Parathyroid adenoma (tissue), 2 donors: Measurements from ENCODE around the gene DNMT3A.

ENCODE experiments used
- H2AFZ ChIP-seq: fragments of 300-600 bp; sonication (generic); one replicate; pipeline ENCODE4 v1.7.0; 2017; ENCODE audit warnings: antibody characterized with exemption, mild to moderate bottlenecking
- H3K27ac ChIP-seq: fragments of 300-600 bp; sonication (generic); one replicate; pipeline ENCODE4 v1.7.0; 2017
- H3K27me3 ChIP-seq: fragments of 300-600 bp; sonication (generic); one replicate; pipeline ENCODE4 v1.7.0; 2017; ENCODE audit warnings: low read length; ENCODE audit not compliant: control insufficient read depth, insufficient read depth
- H3K36me3 ChIP-seq: fragments of 300-600 bp; sonication (generic); one replicate; pipeline ENCODE4 v1.7.0; 2017; ENCODE audit warnings: low read length; ENCODE audit not compliant: control insufficient read depth, insufficient read depth
- H3K4me1 ChIP-seq: fragments of 300-600 bp; sonication (generic); one replicate; pipeline ENCODE4 v1.7.0; 2017; ENCODE audit warnings: control low read depth
- H3K4me2 ChIP-seq: fragments of 300-600 bp; sonication (generic); one replicate; pipeline ENCODE4 v1.7.0; 2017; ENCODE audit warnings: low read length
- H3K4me3 ChIP-seq: fragments of 300-600 bp; sonication (generic); one replicate; pipeline ENCODE4 v1.7.0; 2017; ENCODE audit warnings: low read depth, low read length
- H3K79me2 ChIP-seq: fragments of 300-600 bp; sonication (generic); one replicate; pipeline ENCODE4 v1.7.0; 2017; ENCODE audit warnings: control low read depth
- H3K9ac ChIP-seq: fragments of 300-600 bp; sonication (generic); one replicate; pipeline ENCODE4 v1.7.0; 2017; ENCODE audit warnings: mild to moderate bottlenecking
- H3K9me3 ChIP-seq: fragments of 300-600 bp; sonication (generic); one replicate; pipeline ENCODE4 v1.7.0; 2017; ENCODE audit warnings: low read length; ENCODE audit not compliant: control insufficient read depth
- TF ChIP-seq, protein P1 (sequence below): fragments of 300-600 bp; sonication (generic); IDR thresholded peaks from one replicate; pipeline ENCODE4 v1.7.0; 2017; ENCODE audit warnings: antibody characterized with exemption, mild to moderate bottlenecking
- donor health status: primary hyperparathyroidism.

DNMT3A gene

DNA sequence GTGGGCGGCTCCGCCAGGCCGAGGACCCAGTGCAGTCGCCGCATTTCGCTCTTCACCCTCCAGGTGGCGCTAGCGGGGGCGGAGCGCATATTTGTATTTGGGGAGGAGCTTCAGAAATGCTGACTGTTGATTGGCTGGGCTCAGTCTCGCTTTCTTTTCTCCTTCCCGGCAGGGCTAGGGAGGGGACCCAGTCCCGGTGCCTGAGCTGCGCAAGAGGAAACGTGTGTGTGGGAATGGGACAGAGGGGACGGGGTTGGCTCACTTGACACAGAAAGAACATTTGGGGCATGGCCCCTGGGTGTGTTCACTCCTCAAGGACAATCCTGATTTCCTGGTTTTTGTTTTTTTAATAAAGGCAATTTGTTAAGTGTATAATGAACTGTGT is 20.3 kb upstream of the DNMT3A start:
- no peaks in the 10 kb centered on the region for H3K36me3 ChIP-seq
- H3K27ac ChIP-seq: peak overlapping the region; percentile 37
- peak overlapping the region; percentile 68 for H3K4me2 ChIP-seq
- no peaks in the 10 kb centered on the region for H3K9me3 ChIP-seq
- H3K27me3 ChIP-seq: no peaks in the 10 kb centered on the region
- H2AFZ ChIP-seq: peak overlapping the region; percentile 69
- H3K9ac ChIP-seq: no peak overlapping the region
- H3K79me2 ChIP-seq: no peaks in the 10 kb centered on the region
- H3K4me3 ChIP-seq: peak overlapping the region; percentile 44
- TF ChIP-seq, protein P1, sequence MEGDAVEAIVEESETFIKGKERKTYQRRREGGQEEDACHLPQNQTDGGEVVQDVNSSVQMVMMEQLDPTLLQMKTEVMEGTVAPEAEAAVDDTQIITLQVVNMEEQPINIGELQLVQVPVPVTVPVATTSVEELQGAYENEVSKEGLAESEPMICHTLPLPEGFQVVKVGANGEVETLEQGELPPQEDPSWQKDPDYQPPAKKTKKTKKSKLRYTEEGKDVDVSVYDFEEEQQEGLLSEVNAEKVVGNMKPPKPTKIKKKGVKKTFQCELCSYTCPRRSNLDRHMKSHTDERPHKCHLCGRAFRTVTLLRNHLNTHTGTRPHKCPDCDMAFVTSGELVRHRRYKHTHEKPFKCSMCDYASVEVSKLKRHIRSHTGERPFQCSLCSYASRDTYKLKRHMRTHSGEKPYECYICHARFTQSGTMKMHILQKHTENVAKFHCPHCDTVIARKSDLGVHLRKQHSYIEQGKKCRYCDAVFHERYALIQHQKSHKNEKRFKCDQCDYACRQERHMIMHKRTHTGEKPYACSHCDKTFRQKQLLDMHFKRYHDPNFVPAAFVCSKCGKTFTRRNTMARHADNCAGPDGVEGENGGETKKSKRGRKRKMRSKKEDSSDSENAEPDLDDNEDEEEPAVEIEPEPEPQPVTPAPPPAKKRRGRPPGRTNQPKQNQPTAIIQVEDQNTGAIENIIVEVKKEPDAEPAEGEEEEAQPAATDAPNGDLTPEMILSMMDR: peak; percentile 93
- H3K4me1 ChIP-seq: no peaks in the 10 kb centered on the region

DNA sequence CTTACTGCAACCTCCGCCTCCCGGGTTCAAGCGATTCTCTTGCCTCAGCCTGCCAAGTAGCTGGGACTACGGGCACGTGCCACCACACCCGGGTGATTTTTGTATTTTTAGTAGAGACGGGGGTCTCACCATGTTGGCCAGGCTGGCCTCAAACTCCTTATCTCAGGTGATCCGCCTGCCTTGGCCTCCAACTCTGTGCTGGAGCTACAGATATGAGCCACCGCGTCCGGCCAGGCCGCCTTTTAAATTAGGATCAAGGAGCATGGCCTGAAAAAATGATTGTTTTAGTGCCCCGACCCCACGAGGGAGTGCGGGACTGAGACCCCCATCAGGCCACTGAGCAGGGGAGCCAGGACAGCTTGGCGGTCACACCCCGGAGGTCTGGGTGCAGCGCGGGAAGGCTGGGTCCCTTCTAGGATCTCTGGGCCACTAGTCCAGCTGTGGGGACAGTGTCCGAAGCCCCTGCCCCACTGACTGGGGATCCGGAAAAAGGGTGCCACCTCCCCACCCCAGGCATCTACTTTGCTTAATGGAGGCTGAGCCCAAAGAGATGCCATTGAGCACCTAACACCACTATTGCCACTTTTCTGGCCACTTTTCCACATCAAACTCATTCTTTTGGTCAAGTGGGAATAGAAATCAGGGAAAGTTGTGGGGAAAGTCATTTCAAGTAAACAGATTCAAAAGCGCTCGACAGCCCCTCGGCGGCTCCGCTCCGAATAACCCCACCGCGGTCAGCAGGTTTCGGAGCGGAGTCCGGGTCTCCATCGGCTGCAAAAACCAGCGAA is 19.7 kb upstream of the DNMT3A start:
- no peaks in the 10 kb centered on the region for H3K79me2 ChIP-seq
- H3K36me3 ChIP-seq: no peaks in the 10 kb centered on the region
- no peak overlapping the region for H3K27ac ChIP-seq
- no peaks in the 10 kb centered on the region for H3K27me3 ChIP-seq
- peak overlapping the region; percentile 44 for H3K4me3 ChIP-seq
- peak overlapping the region; percentile 68 for H3K4me2 ChIP-seq
- no peak overlapping the region for H3K9ac ChIP-seq
- H2AFZ ChIP-seq: peak overlapping the region; percentile 69
- H3K9me3 ChIP-seq: no peaks in the 10 kb centered on the region
- TF ChIP-seq, protein P1: no peak
- H3K4me1 ChIP-seq: no peaks in the 10 kb centered on the region

DNA sequence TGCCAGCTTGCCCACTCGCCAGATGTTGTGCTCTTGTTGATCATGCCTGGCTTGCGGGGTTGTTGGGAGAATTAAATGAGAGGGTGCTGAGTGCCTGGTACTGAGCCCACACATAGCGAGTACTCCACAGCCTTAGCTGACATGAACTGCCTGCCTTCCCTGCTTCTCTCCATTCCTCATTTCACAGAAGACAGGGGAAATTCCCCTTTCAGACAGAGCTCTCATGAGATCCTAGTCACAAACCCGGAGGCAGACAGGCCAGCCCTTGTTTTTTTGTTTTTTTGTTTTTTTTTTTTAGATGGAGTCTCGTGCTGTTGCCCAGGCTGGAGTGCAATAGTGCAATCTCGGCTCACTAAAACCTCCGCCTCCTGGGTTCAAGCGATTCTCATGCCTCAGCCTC is 17.1 kb upstream of the DNMT3A start:
- no peak overlapping the region for H3K4me3 ChIP-seq
- H3K27ac ChIP-seq: no peak overlapping the region
- no peaks in the 10 kb centered on the region for H3K36me3 ChIP-seq
- no peaks in the 10 kb centered on the region for H3K79me2 ChIP-seq
- TF ChIP-seq, protein P1: no peak
- H3K9me3 ChIP-seq: no peaks in the 10 kb centered on the region
- no peak overlapping the region for H2AFZ ChIP-seq
- no peak overlapping the region for H3K9ac ChIP-seq
- no peak overlapping the region for H3K4me2 ChIP-seq
- H3K27me3 ChIP-seq: no peaks in the 10 kb centered on the region
- no peaks in the 10 kb centered on the region for H3K4me1 ChIP-seq

DNA sequence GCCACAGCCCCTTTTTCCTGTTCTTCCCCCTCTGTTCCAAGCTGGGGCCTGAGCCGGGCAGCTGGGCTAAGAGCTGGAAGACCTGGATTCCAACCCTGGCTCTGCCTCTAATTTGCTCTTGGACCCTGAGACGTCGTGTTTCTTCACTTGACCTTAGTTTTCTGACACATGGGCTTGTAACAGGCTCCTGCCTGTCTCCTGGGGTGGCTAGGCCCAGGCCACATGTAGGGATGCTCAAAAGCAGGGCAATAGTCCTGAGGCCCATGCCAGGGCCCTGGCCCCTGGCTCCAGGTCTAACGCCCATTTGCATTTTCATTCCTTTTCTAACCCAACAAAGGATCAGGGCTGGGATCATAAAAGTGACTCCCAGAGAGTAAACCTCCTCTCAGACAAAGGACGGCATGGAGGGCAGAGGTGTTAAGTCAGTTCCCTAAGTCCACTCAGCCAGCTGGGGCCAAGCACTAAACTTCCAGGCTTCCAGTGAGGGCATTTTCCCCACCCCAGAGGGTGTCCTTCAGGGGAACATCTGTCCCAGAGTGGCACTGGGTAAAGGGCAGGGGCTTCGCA is 16.6 kb upstream of the DNMT3A start:
- Histone ChIP-seq H3K4me2 (no peak overlapping the region), H3K9ac (no peak overlapping the region), H2AFZ (no peak overlapping the region), H3K79me2 (no peaks in the 10 kb centered on the region), H3K4me3 (no peak overlapping the region), H3K27me3 (no peaks in the 10 kb centered on the region), H3K9me3 (no peaks in the 10 kb centered on the region), H3K4me1 (no peaks in the 10 kb centered on the region), H3K36me3 (no peaks in the 10 kb centered on the region), H3K27ac (no peak overlapping the region)
- TF ChIP-seq, protein P1: no peak
